A673 (cell line): ENCODE results near the gene BSDC1. TPM values are rescaled to one million over a fixed set of nuclear protein-coding genes. Genes with fewer than 3 reads are reported as not detected.

Experiments
- BruUV-seq: library from RNA; stranded (reverse); fragments of 400-500 nt; replicated peaks from 2 replicates; lab custom pipeline; 2021; lab: Mats Ljungman, UMichigan
- CTCF ChIA-PET: fragments of 300-600 bp; sonication (Branson Sonifier 250); formaldehyde crosslinking; loops from one replicate; lab custom pipeline; 2022; ENCODE audit warnings: antibody characterized with exemption; lab: Charles Lee
- POLR2A ChIA-PET: fragments of 300-600 bp; sonication (Branson Sonifier 250); formaldehyde crosslinking; loops from one replicate; lab custom pipeline; 2022; ENCODE audit warnings: antibody characterized with exemption; ENCODE audit not compliant: low non-redundant PET; lab: Charles Lee
- DNase-seq: peaks from one replicate; pipeline ENCODE4 v3.0.0-alpha.2; 2015; ENCODE audit warnings: low spot score
- H3K27ac ChIP-seq: fragments of 200-600 bp; sonication (generic); 2 replicates; pipeline ENCODE4 v1.5.1; 2016; ENCODE audit warnings: mixed run types, low read depth, mild to moderate bottlenecking, mixed read lengths, antibody characterized with exemption, low read length; ENCODE audit not compliant: poor library complexity, severe bottlenecking
- H3K27me3 ChIP-seq: fragments of 200-600 bp; sonication (generic); replicated peaks from 2 replicates; pipeline ENCODE4 v1.6.1; 2017; ENCODE audit warnings: mixed run types, low read depth, mild to moderate bottlenecking, mixed read lengths, antibody characterized with exemption, low read length; ENCODE audit not compliant: insufficient read depth, poor library complexity
- H3K36me3 ChIP-seq: fragments of 200-600 bp; sonication (generic); 2 replicates; pipeline ENCODE4 v1.6.1; 2016; ENCODE audit warnings: mixed run types, mild to moderate bottlenecking, mixed read lengths, antibody characterized with exemption, low read length; ENCODE audit not compliant: insufficient read depth, poor library complexity, severe bottlenecking
- H3K4me1 ChIP-seq: fragments of 200-600 bp; sonication (generic); 2 replicates; pipeline ENCODE4 v1.6.1; 2017; ENCODE audit warnings: mixed run types, mild to moderate bottlenecking, mixed read lengths, antibody characterized with exemption, low read length; ENCODE audit not compliant: insufficient read depth, poor library complexity, severe bottlenecking
- H3K4me3 ChIP-seq: fragments of 200-600 bp; sonication (generic); 2 replicates; pipeline ENCODE4 v1.5.1; 2016; ENCODE audit warnings: low read depth, mixed run types, mild to moderate bottlenecking, mixed read lengths, low read length; ENCODE audit not compliant: poor library complexity, severe bottlenecking
- H3K9me3 ChIP-seq: fragments of 200-600 bp; sonication (generic); 2 replicates; pipeline ENCODE4 v1.6.1; 2016; ENCODE audit warnings: mixed run types, low read depth, mild to moderate bottlenecking, mixed read lengths, antibody characterized with exemption, low read length; ENCODE audit not compliant: poor library complexity, severe bottlenecking
- CTCF ChIP-seq: fragments of 300-800, 200-600 bp; sonication (generic); conservative IDR thresholded peaks from 2 replicates; pipeline ENCODE4 v1.5.1; 2017; ENCODE audit warnings: low read depth, mild to moderate bottlenecking, antibody characterized with exemption, low read length, moderate library complexity, mixed read lengths
- EZH2 ChIP-seq: fragments of 200-600 bp; sonication (generic); IDR thresholded peaks from 2 replicates; pipeline ENCODE4 v1.6.1; 2017; ENCODE audit warnings: borderline replicate concordance, low read depth, mild to moderate bottlenecking, mixed read lengths, antibody characterized with exemption, low read length; ENCODE audit not compliant: poor library complexity, severe bottlenecking
- intact Hi-C: fragments of 100-400 bp; cut with micrococcal nuclease; formaldehyde crosslinking; loops from one replicate; pipeline ENCODE4 v1.10.0; 2022; ENCODE audit not compliant: unreplicated experiment
- total RNA-seq: library from RNA; stranded (reverse); gene quantifications from 2 replicates; pipeline ENCODE4 v1.2.3, GENCODE V29; 2021

Gene BSDC1
- total RNA-seq, 1 experiment from 2014 or later = 48.0 TPM

- TF ChIP-seq CTCF (no peak), EZH2 (no peak)
- no peak overlapping the region for H3K27ac ChIP-seq
- CTCF ChIA-PET = no interaction called here
- no peaks in the 10 kb centered on the region for H3K27me3 ChIP-seq
- no peak overlapping the region for H3K4me3 ChIP-seq
- POLR2A ChIA-PET = interaction anchor here (0.6 kb wide), 1 partner anchor 19 kb away, joined by 6 read pairs; no protein-coding TSS in a partner anchor
- no peaks in the 10 kb centered on the region for H3K9me3 ChIP-seq
- no peak for DNase-seq
- no peaks in the 10 kb centered on the region for H3K4me1 ChIP-seq
- intact Hi-C loops = no loop called here
- BruUV-seq = no TSS peak
- peaks cover 36% of the 10 kb centered on the region for H3K36me3 ChIP-seq
These were observed 16.6 kb downstream of the BSDC1 start for GRCh38 chr1:32377541-32378220.

- intact Hi-C loops = no loop called here
- no peaks in the 10 kb centered on the region for H3K4me1 ChIP-seq
- DNase-seq = no peak
- no peaks in the 10 kb centered on the region for H3K9me3 ChIP-seq
- CTCF ChIA-PET = no interaction called here
- no peaks in the 10 kb centered on the region for H3K27me3 ChIP-seq
- no TSS peak for BruUV-seq
- peaks cover 37% of the 10 kb centered on the region for H3K36me3 ChIP-seq
- no peak for TF ChIP-seq CTCF
- TF ChIP-seq EZH2 = no peak
- POLR2A ChIA-PET = no interaction called here
- H3K27ac ChIP-seq = no peak overlapping the region
- H3K4me3 ChIP-seq = no peak overlapping the region
These were observed 18.0 kb downstream of the BSDC1 start for GRCh38 chr1:32376199-32376598.

- H3K27me3 ChIP-seq = no peaks in the 10 kb centered on the region
- no TSS peak for BruUV-seq
- no peaks in the 10 kb centered on the region for H3K4me1 ChIP-seq
- H3K36me3 ChIP-seq = peaks cover 41% of the 10 kb centered on the region
- H3K4me3 ChIP-seq = no peak overlapping the region
- ChIA-PET POLR2A (no interaction called here), CTCF (no interaction called here)
- TF ChIP-seq CTCF (no peak), EZH2 (no peak)
- no peaks in the 10 kb centered on the region for H3K9me3 ChIP-seq
- intact Hi-C loops = no loop called here
- H3K27ac ChIP-seq = no peak overlapping the region
- DNase-seq = no peak
These were observed 20.1 kb downstream of the BSDC1 start for GRCh38 chr1:32373996-32374592.
